NB4 (cell line): ENCODE measurements around the gene FAM3B.

Experiments
- POLR2A ChIP-seq: IDR thresholded peaks from 2 replicates; pipeline ENCODE4 v1.6.1; 2011; ENCODE audit warnings: mild to moderate bottlenecking; ENCODE audit not compliant: insufficient read length; ENCODE audit errors: extremely low read depth
- TF ChIP-seq, protein P1 (sequence below): IDR thresholded peaks from one replicate; pipeline ENCODE4 v1.5.1; 2012; ENCODE audit warnings: low read depth, low read length

DNA sequence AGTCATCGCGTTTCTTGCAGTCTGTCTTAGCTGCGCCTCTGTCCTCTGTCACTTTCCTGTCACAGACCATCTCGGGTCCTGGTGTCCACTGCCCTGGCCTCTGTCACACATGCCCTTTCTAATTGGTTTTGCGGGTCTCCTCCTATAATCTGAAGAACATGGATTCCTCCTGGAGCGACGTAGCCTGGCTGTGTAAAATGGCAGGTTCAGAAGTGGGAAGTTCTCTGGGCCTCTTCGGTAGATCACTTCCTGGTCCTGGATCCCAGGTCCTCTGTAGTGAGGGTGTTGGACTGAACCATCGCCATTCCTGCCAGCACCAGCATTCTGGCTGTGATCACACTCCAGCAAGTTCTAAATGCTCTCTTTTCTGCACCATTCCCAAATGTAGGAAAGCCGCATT lies 857 bp downstream of the FAM3B start:
- TF ChIP-seq, protein P1, sequence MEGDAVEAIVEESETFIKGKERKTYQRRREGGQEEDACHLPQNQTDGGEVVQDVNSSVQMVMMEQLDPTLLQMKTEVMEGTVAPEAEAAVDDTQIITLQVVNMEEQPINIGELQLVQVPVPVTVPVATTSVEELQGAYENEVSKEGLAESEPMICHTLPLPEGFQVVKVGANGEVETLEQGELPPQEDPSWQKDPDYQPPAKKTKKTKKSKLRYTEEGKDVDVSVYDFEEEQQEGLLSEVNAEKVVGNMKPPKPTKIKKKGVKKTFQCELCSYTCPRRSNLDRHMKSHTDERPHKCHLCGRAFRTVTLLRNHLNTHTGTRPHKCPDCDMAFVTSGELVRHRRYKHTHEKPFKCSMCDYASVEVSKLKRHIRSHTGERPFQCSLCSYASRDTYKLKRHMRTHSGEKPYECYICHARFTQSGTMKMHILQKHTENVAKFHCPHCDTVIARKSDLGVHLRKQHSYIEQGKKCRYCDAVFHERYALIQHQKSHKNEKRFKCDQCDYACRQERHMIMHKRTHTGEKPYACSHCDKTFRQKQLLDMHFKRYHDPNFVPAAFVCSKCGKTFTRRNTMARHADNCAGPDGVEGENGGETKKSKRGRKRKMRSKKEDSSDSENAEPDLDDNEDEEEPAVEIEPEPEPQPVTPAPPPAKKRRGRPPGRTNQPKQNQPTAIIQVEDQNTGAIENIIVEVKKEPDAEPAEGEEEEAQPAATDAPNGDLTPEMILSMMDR: no peak
- TF ChIP-seq POLR2A: no peak
